GM06990 (cell line): ENCODE data around the gene USP46.

Experiments
- DNase-seq: peaks from one replicate; pipeline ENCODE4 v3.0.0-alpha.2; 2011; ENCODE audit not compliant: insufficient read length; ENCODE audit errors: extremely low read depth
- H3K27me3 ChIP-seq: replicated peaks from 2 replicates; pipeline ENCODE4 v1.6.0; 2011; ENCODE audit warnings: low read length; ENCODE audit not compliant: control insufficient read depth, insufficient read depth
- H3K36me3 ChIP-seq: 2 replicates; pipeline ENCODE4 v1.5.1; 2011; ENCODE audit warnings: low read length; ENCODE audit not compliant: control insufficient read depth, insufficient read depth
- H3K4me3 ChIP-seq: replicated peaks from 2 replicates; pipeline ENCODE4 v1.5.1; 2011; ENCODE audit warnings: low read depth, mild to moderate bottlenecking, control low read depth, low read length
- TF ChIP-seq, protein P1 (sequence below): IDR thresholded peaks from 2 replicates; pipeline ENCODE4 v1.5.1; 2011; ENCODE audit warnings: low read length, control low read depth, mild to moderate bottlenecking, inconsistent platforms; ENCODE audit not compliant: insufficient read depth, poor library complexity, severe bottlenecking

USP46 gene

DNA sequence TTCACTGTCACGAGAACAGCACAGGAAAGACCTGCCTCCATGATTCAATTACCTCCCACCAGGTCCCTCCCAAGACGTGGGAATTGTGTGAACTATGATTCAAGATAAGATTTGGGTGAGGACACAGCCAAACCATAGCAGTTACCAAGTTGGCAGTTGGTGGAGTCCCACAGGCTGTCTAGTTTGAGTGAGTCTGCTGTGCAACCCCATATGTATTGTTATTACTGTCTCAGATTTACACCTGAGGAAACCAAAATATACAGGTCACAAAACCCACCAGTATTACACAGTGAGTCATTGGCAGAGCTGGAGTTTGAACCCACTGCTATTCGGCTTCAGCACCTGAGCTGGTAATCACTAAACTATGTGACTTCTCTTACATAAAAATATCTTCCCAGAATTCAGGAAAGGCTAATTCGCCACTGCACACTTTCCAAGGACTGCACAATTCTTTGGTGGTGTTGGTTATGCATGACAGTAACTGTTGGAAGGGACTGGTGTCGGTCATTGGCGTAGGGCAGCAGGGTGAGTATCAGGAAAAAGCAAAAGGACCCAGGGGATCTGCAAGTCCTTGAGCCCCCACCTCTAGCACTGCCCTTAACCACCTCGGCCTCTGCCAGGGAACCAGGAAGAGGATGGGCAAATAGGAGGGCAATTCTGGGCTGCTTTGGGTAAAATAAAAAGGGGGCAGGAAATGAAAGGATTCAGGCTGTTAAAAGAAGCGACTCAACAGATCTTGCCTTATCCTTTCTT is 110.1 kb downstream of the USP46 start:
- TF ChIP-seq, protein P1, sequence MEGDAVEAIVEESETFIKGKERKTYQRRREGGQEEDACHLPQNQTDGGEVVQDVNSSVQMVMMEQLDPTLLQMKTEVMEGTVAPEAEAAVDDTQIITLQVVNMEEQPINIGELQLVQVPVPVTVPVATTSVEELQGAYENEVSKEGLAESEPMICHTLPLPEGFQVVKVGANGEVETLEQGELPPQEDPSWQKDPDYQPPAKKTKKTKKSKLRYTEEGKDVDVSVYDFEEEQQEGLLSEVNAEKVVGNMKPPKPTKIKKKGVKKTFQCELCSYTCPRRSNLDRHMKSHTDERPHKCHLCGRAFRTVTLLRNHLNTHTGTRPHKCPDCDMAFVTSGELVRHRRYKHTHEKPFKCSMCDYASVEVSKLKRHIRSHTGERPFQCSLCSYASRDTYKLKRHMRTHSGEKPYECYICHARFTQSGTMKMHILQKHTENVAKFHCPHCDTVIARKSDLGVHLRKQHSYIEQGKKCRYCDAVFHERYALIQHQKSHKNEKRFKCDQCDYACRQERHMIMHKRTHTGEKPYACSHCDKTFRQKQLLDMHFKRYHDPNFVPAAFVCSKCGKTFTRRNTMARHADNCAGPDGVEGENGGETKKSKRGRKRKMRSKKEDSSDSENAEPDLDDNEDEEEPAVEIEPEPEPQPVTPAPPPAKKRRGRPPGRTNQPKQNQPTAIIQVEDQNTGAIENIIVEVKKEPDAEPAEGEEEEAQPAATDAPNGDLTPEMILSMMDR, result no peak
- Histone ChIP-seq H3K36me3 (no peaks in the 10 kb centered on the region), H3K27me3 (no peaks in the 10 kb centered on the region), H3K4me3 (no peak overlapping the region)
- DNase-seq, result no peak

DNA sequence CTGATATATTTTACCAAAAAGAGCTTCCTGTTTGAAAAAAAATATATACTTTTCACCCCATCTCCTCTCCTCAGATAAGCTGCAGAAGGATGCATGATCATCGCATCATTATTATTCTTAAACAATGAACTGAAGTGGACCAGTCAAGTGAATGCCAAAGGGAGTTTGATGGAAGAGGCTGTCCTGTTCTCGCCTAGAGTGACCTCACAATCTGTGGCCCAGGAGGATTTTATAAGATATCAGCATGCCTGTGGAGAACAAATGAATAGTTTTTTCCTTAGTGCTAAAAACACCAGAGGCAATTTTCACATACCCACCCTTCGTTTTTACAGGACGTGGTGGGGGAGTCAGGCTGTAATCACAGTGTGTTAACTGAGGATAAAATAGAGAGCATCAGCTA is 112.7 kb downstream of the USP46 start:
- DNase-seq, result no peak
- no peak overlapping the region for H3K4me3 ChIP-seq
- H3K36me3 ChIP-seq, result no peaks in the 10 kb centered on the region
- no peaks in the 10 kb centered on the region for H3K27me3 ChIP-seq
- TF ChIP-seq, protein P1, result no peak

DNA sequence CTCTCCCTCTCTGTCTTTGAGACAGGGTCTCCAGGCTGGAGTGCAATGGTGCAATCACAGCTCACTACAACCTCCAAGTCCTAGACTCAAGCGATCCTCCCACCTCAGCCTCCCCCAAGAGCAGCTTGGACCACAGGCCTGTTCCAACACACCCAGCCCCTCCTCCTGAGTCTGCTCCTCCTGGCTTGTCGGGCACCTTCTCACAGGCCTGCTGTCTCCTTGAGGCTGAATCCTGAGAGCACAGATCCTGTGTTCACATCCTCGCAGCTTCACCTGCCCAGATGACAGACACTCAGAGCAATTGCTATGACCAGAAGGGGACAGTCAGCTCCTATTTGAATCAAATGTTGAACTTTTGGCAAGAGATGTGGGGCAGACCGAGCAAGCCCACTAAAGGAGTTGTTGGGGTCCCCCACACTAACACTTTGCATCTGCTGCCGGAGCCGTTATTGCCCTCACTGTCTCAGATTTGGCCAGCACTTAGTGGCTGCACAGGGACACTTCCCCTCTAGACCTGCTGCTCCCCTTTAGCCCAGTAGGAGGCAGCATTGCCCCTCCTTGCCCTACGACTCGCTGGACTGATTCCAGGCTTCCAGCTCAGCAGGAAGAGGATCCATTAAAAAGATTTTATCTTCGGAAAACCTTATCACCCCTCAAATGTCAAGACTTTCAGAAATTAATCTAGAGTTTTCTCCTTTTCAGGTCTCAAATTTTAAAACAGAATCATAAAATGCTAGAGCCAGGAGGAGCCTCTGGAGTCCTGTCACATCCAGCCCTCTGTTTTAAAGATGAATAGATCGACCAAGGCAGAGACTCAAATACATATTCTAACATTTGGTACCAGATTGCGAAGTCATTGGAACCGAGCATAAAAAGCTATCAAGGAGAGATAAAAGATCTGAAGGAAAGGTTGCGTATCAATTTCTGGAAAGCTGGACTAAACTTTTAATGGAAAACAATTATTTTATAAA is 113.7 kb downstream of the USP46 start:
- peak; percentile 12 for DNase-seq
- no peaks in the 10 kb centered on the region for H3K27me3 ChIP-seq
- TF ChIP-seq, protein P1, result peak; percentile 98
- no peaks in the 10 kb centered on the region for H3K36me3 ChIP-seq
- H3K4me3 ChIP-seq, result no peak overlapping the region
